ENCODE measurements around the gene TUBAL3. TPM values are rescaled to one million over a fixed set of nuclear protein-coding genes. Genes with fewer than 3 reads are reported as not detected.

The TUBAL3 gene
- total RNA-seq, 2 donors from 2014 or later: not detected

GRCh38 chr10:5343979-5344378, 60.6 kb downstream of the TUBAL3 start:
- no peaks in the 10 kb centered on the region for H3K27me3 ChIP-seq
- DNase-seq (no peak), ATAC-seq (no peak)
- TF ChIP-seq CTCF (IDR thresholded peaks at IDR 0.05) (no peak), POLR2A (IDR thresholded peaks at IDR 0.05) (no peak)
- H3K27ac ChIP-seq: no peak overlapping the region
- H3K36me3 ChIP-seq (replicated peaks in 1 of 2; ENCODE audit: insufficient read depth in 1 of 2, low read depth in 2 of 2): no peaks in the 10 kb centered on the region
- WGBS, 2 donors: 88% methylated on average over 4 of the region's 4 CpGs
- H3K4me1 ChIP-seq: no peaks in the 10 kb centered on the region
- no peak overlapping the region for H3K4me3 ChIP-seq
- intact Hi-C loops (cut with DNase I): no loop called here
- no peaks in the 10 kb centered on the region for H3K9me3 ChIP-seq

- whole genome bisulfite sequencing, 2 donors: 74 to 76% methylated on average over 4 of the region's 4 CpGs
- ATAC-seq: no peak
- Histone ChIP-seq H3K36me3 (replicated peaks in 1 of 2; ENCODE audit: insufficient read depth in 1 of 2, low read depth in 2 of 2) (no peaks in the 10 kb centered on the region), H3K4me1 (no peaks in the 10 kb centered on the region), H3K27ac (no peak overlapping the region), H3K27me3 (no peaks in the 10 kb centered on the region), H3K9me3 (no peaks in the 10 kb centered on the region), H3K4me3 (no peak overlapping the region)
- no peak for DNase-seq
- TF ChIP-seq POLR2A (IDR thresholded peaks at IDR 0.05) (no peak), CTCF (IDR thresholded peaks at IDR 0.05) (no peak)
- intact Hi-C loops (cut with DNase I): no loop called here
Measured at GRCh38 chr10:5343561-5343960, 61.1 kb downstream of the TUBAL3 start.

Other genes with a start within 250 kb of the TUBAL3 start
- not detected for gene AKR1C8, start 219.7 kb downstream of the TUBAL3 start, total RNA-seq
- 1 to 10 TPM in 1 of 2 donors, not detected in 1; 1.0 TPM for gene AKR1C4, start 208.0 kb downstream of the TUBAL3 start, total RNA-seq
- 1 to 10 TPM in 1 of 2 donors, not detected in 1; 1.0 TPM for gene UCN3, start 39.9 kb downstream of the TUBAL3 start, total RNA-seq
- gene NET1, start 7.7 kb upstream of the TUBAL3 start, total RNA-seq: 10 to 100 TPM; 37.9 to 70.3 TPM
- not detected for gene CALML5, start 94.7 kb upstream of the TUBAL3 start, total RNA-seq
- not detected for gene CALML3, start 120.1 kb upstream of the TUBAL3 start, total RNA-seq